MM.1S (cell line): ENCODE data around the gene MARCO.

Experiments
- CTCF ChIP-seq: fragments of 300-600 bp; sonication (generic); IDR thresholded peaks from 2 replicates; pipeline ENCODE4 v1.5.1; 2016; ENCODE audit warnings: antibody characterized with exemption, low read length, mixed read lengths
- EZH2phosphoT487 ChIP-seq: fragments of 300-600 bp; sonication (generic); IDR thresholded peaks from 2 replicates; pipeline ENCODE4 v1.6.1; 2018; ENCODE audit warnings: antibody characterized with exemption, low read length

- TF ChIP-seq CTCF (no peak), EZH2phosphoT487 (no peak)
These were observed 45.9 kb downstream of the MARCO start for GRCh38 chr2:118987886-118988285.
